ENCODE results near the gene FGD6. TPM values are rescaled to one million over a fixed set of nuclear protein-coding genes. Genes with fewer than 3 reads are reported as not detected.

The FGD6 gene
- total RNA-seq, 1 donor from 2014 or later, result 42.1 TPM

GRCh38 chr12:95215949-95216348 lies 1.3 kb downstream of the FGD6 start:
- no peak for DNase-seq
- peaks cover 14% of the 10 kb centered on the region for H3K9me3 Mint-ChIP-seq (ENCODE audit: unreplicated experiment)
- H3K4me1 Mint-ChIP-seq (ENCODE audit: low read depth, unreplicated experiment), result peaks cover 18% of the 10 kb centered on the region
- peak overlapping the region; percentile 91 for H3K4me3 Mint-ChIP-seq (ENCODE audit: unreplicated experiment)
- H3K27ac Mint-ChIP-seq (ENCODE audit: unreplicated experiment), result peak overlapping the region; percentile 92
- no peak for TF ChIP-seq CTCF (IDR thresholded peaks at IDR 0.05; ENCODE audit: partially characterized antibody, unreplicated experiment)
- H3K36me3 Mint-ChIP-seq (ENCODE audit: unreplicated experiment), result no peaks in the 10 kb centered on the region
- H3K27me3 Mint-ChIP-seq (ENCODE audit: unreplicated experiment), result peaks cover 9% of the 10 kb centered on the region

GRCh38 chr12:95214466-95214865 lies 2.8 kb downstream of the FGD6 start:
- H3K4me1 Mint-ChIP-seq (ENCODE audit: low read depth, unreplicated experiment), result peaks cover 16% of the 10 kb centered on the region
- no peaks in the 10 kb centered on the region for H3K36me3 Mint-ChIP-seq (ENCODE audit: unreplicated experiment)
- H3K27ac Mint-ChIP-seq (ENCODE audit: unreplicated experiment), result peak overlapping the region; percentile 53
- H3K4me3 Mint-ChIP-seq (ENCODE audit: unreplicated experiment), result peak overlapping the region; percentile 91
- no peak for DNase-seq
- no peak for TF ChIP-seq CTCF (IDR thresholded peaks at IDR 0.05; ENCODE audit: partially characterized antibody, unreplicated experiment)
- peaks cover 9% of the 10 kb centered on the region for H3K27me3 Mint-ChIP-seq (ENCODE audit: unreplicated experiment)
- H3K9me3 Mint-ChIP-seq (ENCODE audit: unreplicated experiment), result peaks cover 14% of the 10 kb centered on the region

GRCh38 chr12:95213928-95214327 lies 3.3 kb downstream of the FGD6 start:
- peaks cover 21% of the 10 kb centered on the region for H3K4me1 Mint-ChIP-seq (ENCODE audit: low read depth, unreplicated experiment)
- H3K4me3 Mint-ChIP-seq (ENCODE audit: unreplicated experiment), result peak overlapping the region; percentile 53
- no peak for DNase-seq
- H3K36me3 Mint-ChIP-seq (ENCODE audit: unreplicated experiment), result no peaks in the 10 kb centered on the region
- TF ChIP-seq CTCF (IDR thresholded peaks at IDR 0.05; ENCODE audit: partially characterized antibody, unreplicated experiment), result no peak
- peaks cover 8% of the 10 kb centered on the region for H3K27me3 Mint-ChIP-seq (ENCODE audit: unreplicated experiment)
- H3K9me3 Mint-ChIP-seq (ENCODE audit: unreplicated experiment), result peaks cover 14% of the 10 kb centered on the region
- H3K27ac Mint-ChIP-seq (ENCODE audit: unreplicated experiment), result peak overlapping the region; percentile 75

GRCh38 chr12:95213119-95213518 lies 4.1 kb downstream of the FGD6 start:
- no peak for TF ChIP-seq CTCF (IDR thresholded peaks at IDR 0.05; ENCODE audit: partially characterized antibody, unreplicated experiment)
- DNase-seq, result no peak
- H3K27ac Mint-ChIP-seq (ENCODE audit: unreplicated experiment), result no peak overlapping the region
- no peak overlapping the region for H3K4me3 Mint-ChIP-seq (ENCODE audit: unreplicated experiment)
- H3K9me3 Mint-ChIP-seq (ENCODE audit: unreplicated experiment), result peaks cover 17% of the 10 kb centered on the region
- H3K4me1 Mint-ChIP-seq (ENCODE audit: low read depth, unreplicated experiment), result peaks cover 27% of the 10 kb centered on the region
- peaks cover 10% of the 10 kb centered on the region for H3K27me3 Mint-ChIP-seq (ENCODE audit: unreplicated experiment)
- no peaks in the 10 kb centered on the region for H3K36me3 Mint-ChIP-seq (ENCODE audit: unreplicated experiment)

- peaks cover 9% of the 10 kb centered on the region for H3K27me3 Mint-ChIP-seq (ENCODE audit: unreplicated experiment)
- H3K9me3 Mint-ChIP-seq (ENCODE audit: unreplicated experiment), result peaks cover 13% of the 10 kb centered on the region
- no peak for TF ChIP-seq CTCF (IDR thresholded peaks at IDR 0.05; ENCODE audit: partially characterized antibody, unreplicated experiment)
Measured at GRCh38 chr12:95212586-95212985, 4.7 kb downstream of the FGD6 start.

More at GRCh38 chr12:95212586-95212985, 4.7 kb downstream of the FGD6 start:
- Mint-ChIP-seq H3K4me1 (ENCODE audit: low read depth, unreplicated experiment) (peaks cover 27% of the 10 kb centered on the region), H3K4me3 (ENCODE audit: unreplicated experiment) (no peak overlapping the region), H3K36me3 (ENCODE audit: unreplicated experiment) (peaks cover 2% of the 10 kb centered on the region), H3K27ac (ENCODE audit: unreplicated experiment) (no peak overlapping the region)
- DNase-seq, result no peak

Measured in glutamatergic neuron (in vitro differentiated cells).